ENCODE measurements around the gene CDH13. TPM values are rescaled to one million over a fixed set of nuclear protein-coding genes. Genes with fewer than 3 reads are reported as not detected.

The CDH13 gene
- total and polyA plus RNA-seq, 9 of the 15 experiments (the other 6 are each of a cell fraction or from before 2014, with no cell fraction given): 0.03 TPM; not detected in 8

- TF ChIP-seq SAP30 (IDR thresholded peaks at IDR 0.05; ENCODE audit: borderline replicate concordance, insufficient read depth, low read depth, low read length, poor library complexity, severe bottlenecking) (peak; percentile 70), ZNF57 (CRISPR knock-in tag; IDR thresholded peaks at IDR 0.05) (no peak), HMG20A (CRISPR knock-in tag; conservative IDR thresholded peaks at IDR 0.05) (no peak), FOXP1 (CRISPR knock-in tag; IDR thresholded peaks at IDR 0.05) (no peak), USF2 (CRISPR knock-in tag; IDR thresholded peaks at IDR 0.05) (no peak), CBX3 (IDR thresholded peaks at IDR 0.05; ENCODE audit: borderline replicate concordance in 1 of 2, low read length in 2 of 2) (peak in 1 of 2 experiments; percentile 13; a peak in 1 of 3 replicates), ARNT (IDR thresholded peaks at IDR 0.05) (no peak), PTTG1 (tag; IDR thresholded peaks at IDR 0.05; ENCODE audit: low read depth) (no peak), POLR2AphosphoS5 (IDR thresholded peaks at IDR 0.05; ENCODE audit: control insufficient read depth, insufficient read depth, low read depth, low read length) (peak; percentile 69), BRD9 (IDR thresholded peaks at IDR 0.05; ENCODE audit: low read depth, partially characterized antibody) (no peak), SIN3A (IDR thresholded peaks at IDR 0.05; ENCODE audit: borderline replicate concordance in 2 of 2, control insufficient read depth in 1 of 2, low read depth in 2 of 2, low read length in 2 of 2) (peak; percentile 84 to 90; a peak in 2 of 4 replicates), PATZ1 (CRISPR knock-in tag; IDR thresholded peaks at IDR 0.05; ENCODE audit: borderline replicate concordance) (peak; percentile 68; the same call in 1 of the 2 replicates), ZC3H4 (CRISPR knock-in tag; IDR thresholded peaks at IDR 0.05; ENCODE audit: borderline replicate concordance) (no peak), ATF3 (IDR thresholded peaks at IDR 0.05) (no peak), ATF3 (CRISPR knock-in tag; conservative IDR thresholded peaks at IDR 0.05) (no peak), HNRNPK (IDR thresholded peaks at IDR 0.05; ENCODE audit: low read depth, low read length, poor library complexity, severe bottlenecking) (no peak), DMBX1 (CRISPR knock-in tag; IDR thresholded peaks at IDR 0.05; ENCODE audit: borderline replicate concordance) (0 out of 2 replicates have a peak, but pooled peaks have one; percentile 12), NFYB (IDR thresholded peaks at IDR 0.05; ENCODE audit: extremely low read depth, insufficient read length) (no peak), ELF4 (CRISPR knock-in tag; IDR thresholded peaks at IDR 0.05) (no peak), HSF4 (CRISPR knock-in tag; IDR thresholded peaks at IDR 0.05; ENCODE audit: borderline replicate concordance) (no peak), STAT5A (IDR thresholded peaks at IDR 0.05; ENCODE audit: borderline replicate concordance, low read length) (no peak), ZBTB12 (CRISPR knock-in tag; IDR thresholded peaks at IDR 0.05) (no peak)
Observed at GRCh38 chr16:83807710-83808572, 1181.2 kb downstream of the CDH13 start, which contains the start of gene HSBP1 (continued).

All from K562 (cell line).